Aorta (tissue), 5 donors: ENCODE data around the gene TYSND1. TPM values are rescaled to one million over a fixed set of nuclear protein-coding genes. Genes with fewer than 3 reads are reported as not detected.

Source experiments
- ATAC-seq: fragments of 200-7000 bp; cut with Tn5 transposase; one replicate; pipeline ENCODE4 v1.9.1; 2022; ENCODE audit warnings: moderate library complexity; ENCODE audit not compliant: low FRiP score
- DNase-seq, 2 donors: peaks; one replicate each; pipeline ENCODE4 v3.0.0-alpha.2; 2020
- H3K27ac ChIP-seq, 2 donors: one replicate each; pipeline ENCODE4 v1.5.1; 2013; ENCODE audit warnings: low read length in 2 of 2, mild to moderate bottlenecking in 2 of 2, moderate library complexity in 2 of 2, control low read depth in 1 of 2, inconsistent platforms in 1 of 2, low read depth in 1 of 2
- H3K27me3 ChIP-seq, 2 donors: one replicate each; pipeline ENCODE4 v1.6.1; 2013; ENCODE audit warnings: control low read depth in 1 of 2, low read length in 1 of 2, mild to moderate bottlenecking in 1 of 2, moderate library complexity in 1 of 2; ENCODE audit not compliant: insufficient read depth in 2 of 2, control insufficient read depth in 1 of 2
- H3K36me3 ChIP-seq, 2 donors: one replicate each; pipeline ENCODE4 v1.6.1; 2013; ENCODE audit warnings: control low read depth in 1 of 2, low read length in 1 of 2, mild to moderate bottlenecking in 1 of 2; ENCODE audit not compliant: insufficient read depth in 2 of 2, control insufficient read depth in 1 of 2
- H3K4me1 ChIP-seq, 2 donors: one replicate each; pipeline ENCODE4 v1.6.1; 2013; ENCODE audit warnings: low read length in 2 of 2, control low read depth in 1 of 2, mild to moderate bottlenecking in 1 of 2, moderate library complexity in 1 of 2; ENCODE audit not compliant: insufficient read depth in 2 of 2, control insufficient read depth in 1 of 2
- H3K4me3 ChIP-seq, 2 donors: one replicate each; pipeline ENCODE4 v1.5.1; 2013; ENCODE audit warnings: low read length in 2 of 2, control low read depth in 1 of 2, mild to moderate bottlenecking in 1 of 2
- H3K9me3 ChIP-seq: one replicate; pipeline ENCODE4 v1.6.1; 2013; ENCODE audit warnings: mild to moderate bottlenecking, low read length; ENCODE audit not compliant: control insufficient read depth
- WGBS, 2 donors: extraction: QIAGEN DNeasy Blood & Tissue Kit; methylation state at CpG; one replicate each; pipeline ENCODE4 v1.1.7; 2013; 5-methylcytosine and 5-hydroxymethylcytosine counted together
- intact Hi-C, 2 donors: fragments of 100-400 bp; cut with DNase I; formaldehyde crosslinking; loops; one replicate each; pipeline versions ENCODE4 v1.14.2 to v1.15.0; 2022
- polyA plus RNA-seq, 2 donors: library from polyadenylated mRNA; stranded (reverse); fragments of 200-250 nt; gene quantifications; one replicate each; pipeline ENCODE4 v1.2.3, GENCODE V29; 2013
- total RNA-seq, 2 donors: library from RNA; stranded (reverse); fragmentation: NEBNext Ultra II Directional; extraction: Animal tissue kit (Norgen Biotek cat#: 25700); gene quantifications; one replicate each; pipeline ENCODE4 v1.2.1, GENCODE V29; 2021
- donor health status: healthy with polysubstance abuse.
- donor health status: Bipolar disorder and iron deficiency.
- donor health status: DM: no; HTN: no; CAD: no.
- donor health status: DM: no; HTN: no; CAD: no.
- donor health status: DM: yes; HTN: yes; CAD: no.

The TYSND1 gene
- total and polyA plus RNA-seq, 4 donors, result 2.1 to 10.9 (median 7.6) TPM

DNA sequence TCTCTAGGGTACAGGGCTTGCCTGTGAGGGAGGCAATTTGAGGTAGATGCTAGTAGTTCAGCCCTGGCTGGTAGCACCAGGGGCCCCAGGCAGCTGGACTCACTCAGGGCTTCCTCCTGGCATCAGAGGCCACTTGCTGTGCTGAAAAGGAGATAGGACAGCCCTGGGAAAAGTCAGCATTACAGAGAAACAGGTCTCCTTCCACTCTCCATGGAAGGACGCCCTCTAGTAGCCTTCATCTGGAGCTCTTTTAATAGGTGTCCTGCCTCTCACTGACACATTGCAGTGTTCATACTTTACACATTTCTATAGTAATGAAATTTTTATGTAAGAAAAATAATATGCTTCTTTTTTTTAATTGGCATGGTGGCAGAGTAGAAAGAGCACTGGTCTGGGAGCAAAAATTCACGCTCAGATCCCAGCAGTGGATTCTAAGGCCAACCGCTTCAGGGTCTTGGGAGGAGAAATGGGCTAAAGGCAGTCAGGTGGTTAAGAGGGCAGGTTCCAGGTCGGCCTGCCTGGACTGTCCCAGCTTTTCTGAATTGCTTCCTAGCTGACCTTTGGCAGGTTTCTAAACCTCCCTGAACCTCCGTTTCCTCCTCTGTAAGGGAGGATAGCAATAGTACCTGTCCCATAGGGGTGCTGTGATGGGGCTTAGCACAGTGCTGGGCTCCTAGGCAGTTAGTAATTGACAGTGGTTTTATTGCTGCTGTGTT, 49.6 kb downstream of the TYSND1 start:
- 94 to 96% methylated on average over 5 of the region's 5 CpGs for WGBS, 2 donors
- H3K4me1 ChIP-seq, result no peaks in the 10 kb centered on the region
- intact Hi-C loops, result no loop called here
- no peak overlapping the region for H3K27ac ChIP-seq
- ATAC-seq, result no peak
- H3K9me3 ChIP-seq, result no peaks in the 10 kb centered on the region
- peaks cover 2 to 4% of the 10 kb centered on the region in 2 donors for H3K36me3 ChIP-seq
- DNase-seq, result no peak
- H3K4me3 ChIP-seq, result no peak overlapping the region
- H3K27me3 ChIP-seq, result no peaks in the 10 kb centered on the region

DNA sequence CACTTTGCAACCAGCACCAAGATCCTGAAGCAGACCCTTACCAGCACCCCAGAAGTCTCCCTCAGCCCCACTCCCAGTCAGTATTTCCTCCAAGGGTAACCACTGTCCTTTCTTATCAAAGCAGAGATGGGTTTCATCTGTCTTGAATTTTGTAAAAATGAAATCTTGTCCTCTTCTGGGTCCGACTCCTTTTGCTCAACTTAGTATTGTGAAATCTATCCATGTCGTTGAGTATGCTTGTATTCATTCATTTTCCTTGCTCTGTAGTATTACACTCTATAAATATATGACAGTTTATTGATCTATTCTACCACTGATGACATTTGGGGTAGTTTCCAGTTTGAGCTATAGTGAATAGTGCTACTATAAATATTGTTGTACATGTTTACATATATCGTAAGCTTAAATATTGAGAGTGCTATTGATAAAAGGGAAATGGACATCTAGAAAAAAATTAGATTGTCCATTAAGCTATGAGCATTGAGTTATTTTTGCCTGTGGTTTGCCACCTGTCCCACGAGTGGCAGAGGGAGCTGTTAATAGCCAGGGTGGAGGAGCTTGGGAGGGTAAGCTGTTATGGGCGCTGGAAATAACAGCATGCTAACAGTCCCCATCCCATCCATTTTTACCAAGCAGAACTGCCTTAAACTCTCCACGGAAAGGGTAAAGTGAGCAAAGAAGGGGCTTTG, 50.3 kb downstream of the TYSND1 start:
- Histone ChIP-seq H3K9me3 (no peaks in the 10 kb centered on the region), H3K4me3 (no peak overlapping the region), H3K27me3 (no peaks in the 10 kb centered on the region), H3K4me1 (no peaks in the 10 kb centered on the region), H3K27ac (no peak overlapping the region), H3K36me3 (peaks cover 2 to 4% of the 10 kb centered on the region in 2 donors)
- ATAC-seq, result no peak
- WGBS, 2 donors, result 83 to 91% methylated on average over 6 of the region's 6 CpGs
- no peak for DNase-seq
- intact Hi-C loops, result no loop called here

DNA sequence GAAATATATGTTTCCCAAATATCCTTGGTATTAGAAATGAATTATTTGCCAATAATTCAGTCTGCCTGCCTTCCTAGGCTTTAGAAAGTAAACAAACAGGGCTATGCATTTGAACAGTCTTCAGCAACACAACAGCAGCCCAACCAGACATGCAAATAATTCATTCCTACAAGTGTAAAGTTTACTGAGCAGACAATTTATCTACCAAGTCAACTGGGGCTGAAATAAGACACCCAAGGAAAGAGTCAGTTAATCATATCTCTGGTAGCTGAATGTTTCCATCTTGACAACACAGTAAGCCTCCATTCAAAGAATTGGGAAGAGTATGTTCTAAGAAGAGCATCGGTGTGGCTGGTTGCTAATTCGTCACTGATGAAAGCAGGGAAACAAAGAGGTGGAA, 52.2 kb downstream of the TYSND1 start:
- Histone ChIP-seq H3K4me1 (no peaks in the 10 kb centered on the region), H3K27ac (no peak overlapping the region), H3K9me3 (no peaks in the 10 kb centered on the region), H3K27me3 (no peaks in the 10 kb centered on the region), H3K36me3 (peaks cover 2 to 4% of the 10 kb centered on the region in 2 donors), H3K4me3 (no peak overlapping the region)
- DNase-seq (no peak), ATAC-seq (no peak)
- 56 to 68% methylated on average over 2 of the region's 2 CpGs for WGBS, 2 donors
- intact Hi-C loops, result no loop called here

DNA sequence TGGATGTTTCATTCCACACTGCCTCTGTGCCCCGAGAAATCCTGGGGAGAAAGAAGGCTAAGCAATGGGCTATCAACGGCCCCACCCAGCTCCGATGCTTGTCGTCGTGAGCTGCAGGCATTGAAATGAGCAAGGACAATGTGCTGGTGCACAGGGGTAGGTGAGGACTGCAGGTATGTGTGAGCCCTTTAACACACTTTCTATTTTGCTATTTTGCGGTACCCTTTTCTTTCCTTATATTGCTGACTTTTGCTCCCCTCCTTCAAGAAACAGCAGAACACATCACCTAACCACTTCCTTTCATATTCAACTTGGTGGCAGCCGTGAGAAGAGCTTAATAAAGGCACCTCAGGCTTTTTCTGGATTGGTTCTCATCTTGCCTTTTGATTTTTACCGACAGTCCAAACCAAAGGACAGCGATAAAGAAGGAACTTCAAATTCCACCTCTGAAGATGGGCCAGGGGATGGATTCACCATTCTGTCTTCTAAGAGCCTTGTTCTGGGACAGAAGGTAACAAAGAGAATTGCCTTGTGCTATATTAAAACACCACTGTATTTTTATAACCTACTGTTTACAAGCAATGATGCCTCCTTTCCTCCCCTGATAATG, 53.1 kb downstream of the TYSND1 start:
- intact Hi-C loops, result no loop called here
- H3K4me3 ChIP-seq, result no peak overlapping the region

DNA sequence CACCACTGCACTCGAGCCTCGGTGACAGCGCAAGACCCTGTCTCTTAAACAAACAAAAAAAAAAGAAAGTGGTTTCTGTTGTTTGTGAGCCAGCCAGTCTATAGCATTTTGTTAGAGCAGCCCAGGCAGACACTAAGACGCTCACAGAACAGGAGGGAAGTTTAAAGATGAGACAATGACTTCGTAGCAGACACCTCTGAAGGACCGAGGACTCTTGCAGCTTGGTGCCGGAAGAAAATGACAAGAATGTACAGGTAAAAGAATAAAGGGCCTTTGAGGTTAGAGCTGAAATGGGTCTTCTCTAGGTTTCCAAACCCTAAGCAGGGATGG, 54.1 kb downstream of the TYSND1 start:
- intact Hi-C loops, result no loop called here
- no peak for DNase-seq
- Histone ChIP-seq H3K9me3 (no peaks in the 10 kb centered on the region), H3K27ac (no peak overlapping the region), H3K36me3 (peaks cover 2 to 4% of the 10 kb centered on the region in 2 donors), H3K4me1 (no peaks in the 10 kb centered on the region), H3K27me3 (no peaks in the 10 kb centered on the region), H3K4me3 (no peak overlapping the region)
- ATAC-seq, result no peak
- 91 to 93% methylated on average over 7 of the region's 7 CpGs for whole genome bisulfite sequencing, 2 donors

More for the DNA sequence above, 53.1 kb downstream of the TYSND1 start:
- no peak overlapping the region for H3K27ac ChIP-seq
- DNase-seq (no peak), ATAC-seq (no peak)
- no peaks in the 10 kb centered on the region for H3K27me3 ChIP-seq
- 85 to 88% methylated on average over 9 of the region's 9 CpGs for WGBS, 2 donors
- H3K4me1 ChIP-seq, result no peaks in the 10 kb centered on the region
- no peaks in the 10 kb centered on the region for H3K9me3 ChIP-seq
- H3K36me3 ChIP-seq, result peaks cover 2 to 4% of the 10 kb centered on the region in 2 donors

DNA sequence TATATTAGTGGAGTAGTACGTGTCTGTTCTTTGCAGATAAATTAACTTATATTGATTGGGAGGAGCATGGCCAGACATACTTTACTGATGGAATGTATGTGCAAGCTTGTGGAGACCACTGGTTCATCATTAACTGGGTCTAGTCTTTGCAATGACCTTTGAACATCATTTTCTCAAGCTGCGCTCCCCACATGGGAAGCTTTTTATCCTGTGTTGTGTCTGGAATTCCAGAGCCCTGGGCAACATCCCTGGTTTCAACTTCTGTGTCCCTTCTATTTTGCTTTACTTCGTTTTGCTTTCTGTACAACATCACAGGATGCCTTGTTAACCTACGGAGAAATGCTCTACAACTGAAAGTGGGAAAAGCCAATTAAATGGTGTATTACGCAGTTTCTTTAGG, 55.5 kb downstream of the TYSND1 start:
- no peak for ATAC-seq

DNA sequence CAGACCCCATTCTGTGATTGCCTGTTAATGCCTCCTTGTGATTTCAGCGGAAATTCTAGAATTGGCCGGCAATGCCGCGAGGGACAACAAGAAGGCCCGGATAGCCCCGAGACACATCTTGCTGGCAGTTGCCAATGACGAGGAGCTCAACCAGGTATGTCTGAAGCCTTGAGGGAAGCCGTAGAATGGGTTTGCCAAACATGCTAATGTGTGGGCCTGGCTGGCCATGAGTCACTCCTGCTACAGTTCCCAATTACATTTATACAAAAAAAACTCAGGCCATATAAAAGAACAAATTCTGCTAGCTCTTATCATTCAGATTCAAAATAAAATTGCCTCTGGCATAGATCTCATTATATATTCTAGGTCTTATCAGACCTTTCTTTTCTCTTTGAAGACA, 56.5 kb downstream of the TYSND1 start:
- 97 to 98% methylated on average over 8 of the region's 8 CpGs for WGBS, 2 donors
- H3K36me3 ChIP-seq, result peaks cover 2 to 4% of the 10 kb centered on the region in 2 donors
- ATAC-seq (no peak), DNase-seq (no peak)
- no peaks in the 10 kb centered on the region for H3K9me3 ChIP-seq
- intact Hi-C loops, result no loop called here
- no peak overlapping the region for H3K4me3 ChIP-seq
- no peaks in the 10 kb centered on the region for H3K4me1 ChIP-seq
- no peaks in the 10 kb centered on the region for H3K27me3 ChIP-seq
- no peak overlapping the region for H3K27ac ChIP-seq

More for the DNA sequence above, 55.5 kb downstream of the TYSND1 start:
- WGBS, 2 donors, result 96% methylated on average over 5 of the region's 5 CpGs
- Histone ChIP-seq H3K36me3 (peaks cover 2 to 4% of the 10 kb centered on the region in 2 donors), H3K4me3 (no peak overlapping the region), H3K27ac (no peak overlapping the region), H3K27me3 (no peaks in the 10 kb centered on the region), H3K4me1 (no peaks in the 10 kb centered on the region), H3K9me3 (no peaks in the 10 kb centered on the region)
- intact Hi-C loops, result no loop called here
- no peak for DNase-seq

DNA sequence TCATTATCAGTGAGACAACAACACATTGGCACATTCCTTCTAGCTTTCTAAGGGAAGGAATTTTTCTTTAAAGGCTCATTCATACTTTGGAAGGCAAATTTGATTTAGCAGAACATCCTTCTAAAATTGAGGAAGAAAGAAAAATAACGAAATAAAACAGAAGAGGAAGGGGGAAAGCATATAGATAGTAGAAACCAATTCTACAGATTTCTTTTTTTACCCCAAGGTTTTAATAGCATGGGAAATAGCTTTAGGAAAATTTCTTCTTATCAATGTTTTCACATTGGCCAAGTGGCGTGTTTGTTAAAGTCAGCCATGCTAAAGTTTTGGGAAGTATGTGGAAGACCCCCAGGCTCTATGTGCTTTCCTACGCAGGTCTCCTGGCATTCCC, 58.2 kb downstream of the TYSND1 start:
- H3K27ac ChIP-seq, result no peak overlapping the region
- H3K4me3 ChIP-seq, result no peak overlapping the region
- no peaks in the 10 kb centered on the region for H3K4me1 ChIP-seq
- no peak for ATAC-seq
- H3K9me3 ChIP-seq, result no peaks in the 10 kb centered on the region
- no peaks in the 10 kb centered on the region for H3K27me3 ChIP-seq
- H3K36me3 ChIP-seq, result peaks cover 0 to 1% of the 10 kb centered on the region in 2 donors
- 66 to 70% methylated on average over 3 of the region's 3 CpGs for WGBS, 2 donors
- no peak for DNase-seq
- intact Hi-C loops, result no loop called here
